ENCODE results near the gene DOK5. TPM values are rescaled to one million over a fixed set of nuclear protein-coding genes. Genes with fewer than 3 reads are reported as not detected.

Gene DOK5
- total and polyA plus RNA-seq, 10 of the 15 experiments (the other 5 are each of a cell fraction or from before 2014, with no cell fraction given) = 0.03 TPM; not detected in 9

- Histone ChIP-seq H3K27me3 (replicated peaks in 1 of 2; ENCODE audit: control insufficient read depth in 2 of 2, insufficient read depth in 2 of 2, low read length in 1 of 2) (peaks cover 4 to 11% of the 10 kb centered on the region in 2 experiments), H3K4me2 (ENCODE audit: control insufficient read depth, insufficient read depth) (no peak overlapping the region), H3K79me2 (ENCODE audit: control insufficient read depth, insufficient read depth, low read length) (no peaks in the 10 kb centered on the region), H4K20me1 (ENCODE audit: control insufficient read depth, insufficient read depth) (no peaks in the 10 kb centered on the region), H3K4me1 (ENCODE audit: control insufficient read depth, insufficient read depth, low read length) (no peaks in the 10 kb centered on the region), H2AFZ (ENCODE audit: control insufficient read depth, low read depth, low read length) (no peak overlapping the region), H3K9ac (ENCODE audit: control insufficient read depth, insufficient read depth, low read length) (no peak overlapping the region), H3K9me3 (replicated peaks; ENCODE audit: control insufficient read depth, insufficient read depth, low read length) (no peaks in the 10 kb centered on the region), H3K36me3 (ENCODE audit: control insufficient read depth in 2 of 2, insufficient read depth in 2 of 2, low read length in 1 of 2) (no peaks in the 10 kb centered on the region), H3K27ac (ENCODE audit: control insufficient read depth, insufficient read depth) (no peak overlapping the region), H3K4me3 (no peak overlapping the region)
- ChIA-PET SMC1A (ENCODE audit: uncharacterized antibody, unreplicated experiment) (no interaction called here), RAD21 (ENCODE audit: unreplicated experiment) (no interaction called here), CTCF (no interaction called here), POLR2A (no interaction called here)
- 29% methylated on average over 30 of the region's 32 CpGs for WGBS (ENCODE audit: insufficient coverage, insufficient replicate concordance, low lambda C conversion rate, missing lambda C conversion rate)
- DNase-seq (ENCODE audit: low read depth, low spot score) (no peak), FAIRE-seq (no peak), ATAC-seq (no peak)
- no TSS peak for BruUV-seq (replicated peaks)
- in situ Hi-C loops (cut with MboI) (no loop called here), intact Hi-C loops (cut with micrococcal nuclease; ENCODE audit: unreplicated experiment) (no loop called here)
- no peak for TF ChIP-seq ETV6 (conservative IDR thresholded peaks at IDR 0.05 in 1 of 2, IDR thresholded peaks at IDR 0.05 in 1 of 2; ENCODE audit: borderline replicate concordance in 1 of 2, low read depth in 1 of 2)
- no peak for TF ChIP-seq NFXL1 (IDR thresholded peaks at IDR 0.05; ENCODE audit: borderline replicate concordance)
- no peak for TF ChIP-seq CBX5 (IDR thresholded peaks at IDR 0.05; ENCODE audit: low read depth)
- TF ChIP-seq ZBTB40 (IDR thresholded peaks at IDR 0.05; ENCODE audit: borderline replicate concordance) = no peak
- TF ChIP-seq SKIL (IDR thresholded peaks at IDR 0.05; ENCODE audit: low read depth, poor library complexity, severe bottlenecking) = no peak
- TF ChIP-seq USF1 (IDR thresholded peaks at IDR 0.05; ENCODE audit: borderline replicate concordance, extremely low read length, insufficient read depth, low read depth, low read length) = no peak
- no peak for TF ChIP-seq BACH1 (IDR thresholded peaks at IDR 0.05; ENCODE audit: borderline replicate concordance)
- no peak for TF ChIP-seq CBX3 (IDR thresholded peaks at IDR 0.05; ENCODE audit: borderline replicate concordance, low read depth)
- no peak for TF ChIP-seq E2F8 (IDR thresholded peaks at IDR 0.05; ENCODE audit: low read depth, partially characterized antibody)
Observed at GRCh38 chr20:54476169-54477009, 996 bp downstream of the DOK5 start.
